Bronchial epithelial cell (primary cell): Measurements from ENCODE around the gene SLC25A21. TPM values are rescaled to one million over a fixed set of nuclear protein-coding genes. Genes with fewer than 3 reads are reported as not detected.
A peak's percentile ranks its signal among the peaks of the same experiment; 100 is the strongest.

Experiments used
- DNase-seq: peaks from one replicate; pipeline ENCODE4 v3.0.0-alpha.2; 2010; ENCODE audit warnings: low read depth
- FAIRE-seq: peaks from 2 replicates; lab custom pipeline; 2011; peaks lifted over from hg19 to GRCh38; lab: Jason Lieb, UNC
- H3K27me3 ChIP-seq: 2 replicates; pipeline ENCODE4 v1.5.1; 2011; ENCODE audit warnings: low read length; ENCODE audit not compliant: control insufficient read depth, insufficient read depth
- H3K36me3 ChIP-seq: 2 replicates; pipeline ENCODE4 v1.5.1; 2011; ENCODE audit warnings: low read length; ENCODE audit not compliant: control insufficient read depth, insufficient read depth
- H3K4me3 ChIP-seq: 2 replicates; pipeline ENCODE4 v1.5.1; 2011; ENCODE audit warnings: mild to moderate bottlenecking, low read depth, low read length, control low read depth
- total RNA-seq: library from RNA; depleted of rRNA; stranded (reverse); fragments of >200 nt; gene quantifications from 2 replicates; pipeline ENCODE4 v1.2.1, GENCODE V29; 2014
- TF ChIP-seq, protein P1 (sequence below): IDR thresholded peaks from 2 replicates; pipeline ENCODE4 v1.5.1; 2011; ENCODE audit warnings: mild to moderate bottlenecking, moderate library complexity, low read length, control low read depth, inconsistent platforms; ENCODE audit not compliant: insufficient read depth, severe bottlenecking

The SLC25A21 gene
- total RNA-seq, 1 donor from 2014 or later: 0.53 TPM

DNA sequence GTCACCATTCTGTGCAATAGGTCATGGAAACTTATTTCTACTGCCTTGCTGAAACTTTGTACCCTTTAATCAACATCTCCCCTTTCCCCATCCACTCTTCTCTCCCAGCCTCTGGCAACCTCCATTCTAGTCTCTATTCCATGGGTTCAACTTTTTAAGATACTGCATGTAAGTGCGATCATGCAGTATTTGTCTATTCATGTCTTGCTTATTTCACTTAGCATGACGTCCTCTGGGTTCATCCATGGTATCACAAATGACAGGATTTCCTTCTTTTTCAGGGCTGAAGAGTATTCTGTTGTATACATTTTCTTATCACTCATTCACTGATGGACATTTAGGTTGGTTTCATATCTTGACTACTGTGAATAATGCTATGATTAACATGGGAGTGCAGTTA lies 288.4 kb downstream of the SLC25A21 start:
- TF ChIP-seq, protein P1, sequence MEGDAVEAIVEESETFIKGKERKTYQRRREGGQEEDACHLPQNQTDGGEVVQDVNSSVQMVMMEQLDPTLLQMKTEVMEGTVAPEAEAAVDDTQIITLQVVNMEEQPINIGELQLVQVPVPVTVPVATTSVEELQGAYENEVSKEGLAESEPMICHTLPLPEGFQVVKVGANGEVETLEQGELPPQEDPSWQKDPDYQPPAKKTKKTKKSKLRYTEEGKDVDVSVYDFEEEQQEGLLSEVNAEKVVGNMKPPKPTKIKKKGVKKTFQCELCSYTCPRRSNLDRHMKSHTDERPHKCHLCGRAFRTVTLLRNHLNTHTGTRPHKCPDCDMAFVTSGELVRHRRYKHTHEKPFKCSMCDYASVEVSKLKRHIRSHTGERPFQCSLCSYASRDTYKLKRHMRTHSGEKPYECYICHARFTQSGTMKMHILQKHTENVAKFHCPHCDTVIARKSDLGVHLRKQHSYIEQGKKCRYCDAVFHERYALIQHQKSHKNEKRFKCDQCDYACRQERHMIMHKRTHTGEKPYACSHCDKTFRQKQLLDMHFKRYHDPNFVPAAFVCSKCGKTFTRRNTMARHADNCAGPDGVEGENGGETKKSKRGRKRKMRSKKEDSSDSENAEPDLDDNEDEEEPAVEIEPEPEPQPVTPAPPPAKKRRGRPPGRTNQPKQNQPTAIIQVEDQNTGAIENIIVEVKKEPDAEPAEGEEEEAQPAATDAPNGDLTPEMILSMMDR: no peak
- H3K27me3 ChIP-seq: no peaks in the 10 kb centered on the region
- H3K36me3 ChIP-seq: no peaks in the 10 kb centered on the region
- no peak overlapping the region for H3K4me3 ChIP-seq
- DNase-seq (no peak), FAIRE-seq (no peak)

- Histone ChIP-seq H3K36me3 (no peaks in the 10 kb centered on the region), H3K4me3 (no peak overlapping the region), H3K27me3 (no peaks in the 10 kb centered on the region)
- DNase-seq (no peak), FAIRE-seq (no peak)
- TF ChIP-seq, protein P1: no peak
Measured at GRCh38 chr14:36880276-36880675, 292.1 kb downstream of the SLC25A21 start.

- FAIRE-seq (no peak), DNase-seq (no peak)
- Histone ChIP-seq H3K27me3 (no peaks in the 10 kb centered on the region), H3K36me3 (no peaks in the 10 kb centered on the region), H3K4me3 (no peak overlapping the region)
- TF ChIP-seq, protein P1: no peak
Measured at GRCh38 chr14:36879558-36879957, 292.8 kb downstream of the SLC25A21 start.

DNA sequence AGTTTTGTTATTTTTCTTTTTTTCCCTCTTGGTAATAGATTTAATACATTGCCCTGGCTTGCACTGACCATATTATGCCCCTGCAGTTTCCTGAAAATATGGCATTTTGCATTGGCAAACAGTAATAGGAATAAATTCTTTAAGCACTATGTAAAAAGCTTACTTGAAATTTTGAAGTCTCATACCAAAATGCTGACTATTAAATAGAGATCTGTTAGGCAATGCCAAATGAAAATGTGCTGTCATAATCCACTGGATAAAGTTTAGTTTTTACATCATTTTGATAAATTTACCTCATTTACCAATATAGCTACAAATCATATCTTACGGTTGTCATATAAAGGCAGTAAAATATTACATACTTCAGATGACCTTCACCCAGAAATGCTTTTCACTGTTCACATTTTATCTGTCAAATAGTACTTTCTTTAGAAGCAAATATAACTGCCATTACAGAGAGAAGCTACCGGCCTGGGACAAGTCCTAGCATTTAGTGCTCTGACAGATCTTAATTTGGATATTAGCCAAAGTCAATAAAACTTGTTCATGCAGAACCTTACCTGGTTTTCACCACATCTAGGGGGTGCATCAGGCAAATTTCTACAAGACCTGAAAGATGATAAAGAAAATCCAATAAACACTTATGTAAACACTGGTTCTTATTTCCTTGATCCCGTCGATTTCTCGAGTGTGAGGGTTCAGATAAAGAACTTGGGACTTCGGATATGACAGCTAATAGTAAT lies 297.8 kb downstream of the SLC25A21 start:
- TF ChIP-seq, protein P1: no peak
- DNase-seq: peak; percentile 90
- FAIRE-seq: no peak
- Histone ChIP-seq H3K27me3 (no peaks in the 10 kb centered on the region), H3K36me3 (no peaks in the 10 kb centered on the region), H3K4me3 (no peak overlapping the region)

DNA sequence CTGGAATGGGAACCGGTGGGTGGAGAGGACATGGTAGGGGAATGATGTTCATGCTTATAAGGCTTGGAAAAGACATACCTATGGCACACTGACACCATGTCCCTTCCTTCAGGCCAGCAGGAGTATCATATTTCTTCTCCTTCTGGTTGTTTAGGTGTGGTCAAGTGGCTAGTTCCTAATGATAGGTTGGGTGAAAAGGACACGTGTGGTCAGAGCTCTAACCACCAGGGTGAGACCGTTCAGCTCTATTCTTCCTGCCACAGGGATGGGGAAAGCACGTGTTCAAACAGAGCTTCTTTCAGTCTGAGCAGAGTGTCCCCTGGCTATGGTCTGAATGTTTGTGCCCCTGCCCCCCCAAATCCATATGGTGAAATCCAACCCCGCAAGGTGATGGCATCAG lies 301.6 kb downstream of the SLC25A21 start:
- H3K4me3 ChIP-seq: no peak overlapping the region
- H3K36me3 ChIP-seq: no peaks in the 10 kb centered on the region
- no peaks in the 10 kb centered on the region for H3K27me3 ChIP-seq
- FAIRE-seq: peak; percentile 32
- TF ChIP-seq, protein P1: no peak
- DNase-seq: no peak

GRCh38 chr14:36869125-36869524 lies 303.3 kb downstream of the SLC25A21 start:
- no peaks in the 10 kb centered on the region for H3K36me3 ChIP-seq
- DNase-seq: peak; percentile 24

More at GRCh38 chr14:36869125-36869524, 303.3 kb downstream of the SLC25A21 start:
- Histone ChIP-seq H3K4me3 (no peak overlapping the region), H3K27me3 (no peaks in the 10 kb centered on the region)
- TF ChIP-seq, protein P1: no peak
- no peak for FAIRE-seq
